K562 (cell line): ENCODE results near the gene TPX2. TPM values are rescaled to one million over a fixed set of nuclear protein-coding genes. Genes with fewer than 3 reads are reported as not detected.
A peak's percentile ranks its signal among the peaks of the same experiment; 100 is the strongest.

Experiments
- CBX3 ChIP-seq, 2 experiments: IDR thresholded peaks; 1 replicate in 1 of 2; 2 replicates in 1 of 2; pipeline ENCODE4 v1.6.1; 2012; ENCODE audit warnings: inconsistent platforms in 2 of 2, low read length in 2 of 2, borderline replicate concordance in 1 of 2, control low read depth in 1 of 2
- GATAD2B ChIP-seq: fragments of 450-650 bp; IDR thresholded peaks from 2 replicates; pipeline ENCODE4 v1.6.1; 2017; ENCODE audit warnings: mild to moderate bottlenecking, borderline replicate concordance
- HDAC8 ChIP-seq: fragments of 450-650 bp; IDR thresholded peaks from 2 replicates; pipeline ENCODE4 v1.6.1; 2016; ENCODE audit warnings: mild to moderate bottlenecking, missing genetic modification characterization, moderate library complexity, missing compliant biosample characterization
- MAFK ChIP-seq: IDR thresholded peaks from 2 replicates; pipeline ENCODE4 v1.6.1; 2011; ENCODE audit warnings: low read length, improper control_type of control experiment
- MBD1 ChIP-seq: fragments of 250-450 bp; sonication (Bioruptor Pico); IDR thresholded peaks from 2 replicates; pipeline ENCODE4 v1.8.0; 2022; ENCODE audit warnings: inconsistent platforms
- MECOM ChIP-seq: fragments of 250-450 bp; sonication (Bioruptor Pico); IDR thresholded peaks from 2 replicates; pipeline ENCODE4 v1.8.0; 2022; ENCODE audit warnings: inconsistent platforms
- NEUROD1 ChIP-seq: fragments of 150-350 bp; IDR thresholded peaks from 2 replicates; pipeline ENCODE4 v1.6.1; 2014; ENCODE audit warnings: borderline replicate concordance, low read length, low read depth; ENCODE audit not compliant: partially characterized antibody
- RERE ChIP-seq: sonication (generic); formaldehyde crosslinking; IDR thresholded peaks from 2 replicates; pipeline ENCODE4 v1.8.0; 2023; ENCODE audit warnings: missing genetic modification reagents, mild to moderate bottlenecking, borderline replicate concordance
- WHSC1 ChIP-seq: IDR thresholded peaks from one replicate; pipeline ENCODE4 v1.6.1; 2012; ENCODE audit warnings: low read length, control low read depth, inconsistent platforms
- ZBTB9 ChIP-seq: fragments of 450-650 bp; formaldehyde crosslinking; IDR thresholded peaks from 2 replicates; pipeline ENCODE4 v1.4.0; 2020; ENCODE audit warnings: mild to moderate bottlenecking, moderate library complexity
- ZNF12 ChIP-seq: sonication (generic); formaldehyde crosslinking; IDR thresholded peaks from 2 replicates; pipeline ENCODE4 v1.4.0; 2020; ENCODE audit warnings: mild to moderate bottlenecking, missing genetic modification reagents
- ZNF311 ChIP-seq: fragments of 250-450 bp; sonication (Bioruptor Pico); IDR thresholded peaks from 2 replicates; pipeline ENCODE4 v1.4.0; 2020; ENCODE audit warnings: mild to moderate bottlenecking, moderate library complexity
- ZNF609 ChIP-seq: sonication (generic); formaldehyde crosslinking; IDR thresholded peaks from 2 replicates; pipeline ENCODE4 v1.8.1; 2023; ENCODE audit warnings: missing genetic modification reagents, mild to moderate bottlenecking, borderline replicate concordance
- polyA plus RNA-seq, 8 experiments: library from polyadenylated mRNA; depleted of rRNA in 4 of 8; stranded (reverse) in 5 of 8; unstranded in 3 of 8; fragments of >200 nt; fragmentation: Nextera tagmentation in 2 of 8; fragmentation: Illumina TruSeq in 1 of 8; extraction: Ambion mirVana in 2 of 8; extraction: Trizol in 1 of 8; gene quantifications; 2 replicates each; pipeline versions ENCODE4 v1.2.1 to v1.2.3, GENCODE V29; 2011 to 2014; ENCODE audit warnings: inconsistent platforms in 1 of 8, missing spikeins in 1 of 8
- total RNA-seq, 7 experiments: library from RNA; depleted of rRNA in 6 of 7; stranded (reverse); fragments of >200 nt in 6 of 7; fragmentation: Illumina TruSeq in 2 of 7; extraction: Trizol in 2 of 7; gene quantifications; 2 replicates each; pipeline versions ENCODE4 v1.2.1 to v1.2.3, GENCODE V29; 2011 to 2021; ENCODE audit warnings: low replicate concordance in 1 of 7

Gene TPX2
- total and polyA plus RNA-seq, 9 of the 15 experiments (the other 6 are each of a cell fraction or from before 2014, with no cell fraction given) = 48.0 to 241 (median 133) TPM

GRCh38 chr20:31723319-31724078 lies 15.6 kb upstream of the TPX2 start (continued):
- TF ChIP-seq MBD1 (CRISPR knock-in tag) (no peak), GATAD2B (peak; percentile 76; the same call in 1 of the 2 replicates), RERE (CRISPR knock-in tag) (no peak), CBX3 (IDR thresholded peaks at IDR 0.05; ENCODE audit: borderline replicate concordance in 1 of 2, low read length in 2 of 2) (no peak), NEUROD1 (peak; percentile 97), ZNF12 (CRISPR knock-in tag) (no peak), ZNF609 (CRISPR knock-in tag) (no peak; the same call in 1 of the 2 replicates), MAFK (no peak), WHSC1 (no peak), MECOM (no peak), ZNF311 (CRISPR knock-in tag) (0 out of 2 replicates have a peak, but pooled peaks have one; percentile 41), HDAC8 (no peak), ZBTB9 (CRISPR knock-in tag) (peak; percentile 58; the same call in 1 of the 2 replicates)
